Right lobe of liver (tissue), 4 donors: ENCODE measurements around the gene CCDC15.

ENCODE experiments used
- POLR2A ChIP-seq: fragments of 450-650 bp; IDR thresholded peaks from one replicate; pipeline ENCODE4 v1.6.1; 2017; ENCODE audit warnings: antibody characterized with exemption, mild to moderate bottlenecking
- TF ChIP-seq, protein P1 (sequence below), 4 donors: fragments of 200-600 bp in 3 of 4; fragments of 450-650 bp in 1 of 4; IDR thresholded peaks; one replicate each; pipeline versions ENCODE4 v1.5.1 to v1.8.0; 2016 to 2022; ENCODE audit warnings: antibody characterized with exemption in 4 of 4, mild to moderate bottlenecking in 2 of 4
- donor health status: DM: no; HTN: no; CAD: no.
- donor health status: DM: no; HTN: no; CAD: no.
- donor health status: DM: no; HTN: yes; CAD: no.

DNA sequence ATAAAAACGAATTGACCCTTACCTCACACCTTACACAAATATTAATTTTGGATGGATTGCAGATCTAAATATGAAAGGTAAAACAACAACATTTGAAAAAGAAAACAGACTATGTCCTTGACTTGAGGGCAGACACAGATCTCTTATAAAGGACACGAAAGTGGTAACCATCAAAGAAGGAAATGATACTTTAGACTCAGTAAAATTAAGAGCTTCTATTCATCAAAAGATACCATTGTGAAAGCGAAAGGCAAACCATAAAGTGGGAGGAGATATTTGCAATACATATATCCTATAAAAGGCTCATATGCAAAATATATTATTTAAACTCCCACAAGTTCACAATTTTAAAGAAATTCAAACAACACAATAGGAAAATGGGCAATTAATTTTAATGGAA, 23.2 kb upstream of the CCDC15 start:
- TF ChIP-seq, protein P1, sequence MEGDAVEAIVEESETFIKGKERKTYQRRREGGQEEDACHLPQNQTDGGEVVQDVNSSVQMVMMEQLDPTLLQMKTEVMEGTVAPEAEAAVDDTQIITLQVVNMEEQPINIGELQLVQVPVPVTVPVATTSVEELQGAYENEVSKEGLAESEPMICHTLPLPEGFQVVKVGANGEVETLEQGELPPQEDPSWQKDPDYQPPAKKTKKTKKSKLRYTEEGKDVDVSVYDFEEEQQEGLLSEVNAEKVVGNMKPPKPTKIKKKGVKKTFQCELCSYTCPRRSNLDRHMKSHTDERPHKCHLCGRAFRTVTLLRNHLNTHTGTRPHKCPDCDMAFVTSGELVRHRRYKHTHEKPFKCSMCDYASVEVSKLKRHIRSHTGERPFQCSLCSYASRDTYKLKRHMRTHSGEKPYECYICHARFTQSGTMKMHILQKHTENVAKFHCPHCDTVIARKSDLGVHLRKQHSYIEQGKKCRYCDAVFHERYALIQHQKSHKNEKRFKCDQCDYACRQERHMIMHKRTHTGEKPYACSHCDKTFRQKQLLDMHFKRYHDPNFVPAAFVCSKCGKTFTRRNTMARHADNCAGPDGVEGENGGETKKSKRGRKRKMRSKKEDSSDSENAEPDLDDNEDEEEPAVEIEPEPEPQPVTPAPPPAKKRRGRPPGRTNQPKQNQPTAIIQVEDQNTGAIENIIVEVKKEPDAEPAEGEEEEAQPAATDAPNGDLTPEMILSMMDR (IDR thresholded peaks at IDR 0.05), result no peak
- no peak for TF ChIP-seq POLR2A
